ENCODE results near the gene FBP2.

DNA sequence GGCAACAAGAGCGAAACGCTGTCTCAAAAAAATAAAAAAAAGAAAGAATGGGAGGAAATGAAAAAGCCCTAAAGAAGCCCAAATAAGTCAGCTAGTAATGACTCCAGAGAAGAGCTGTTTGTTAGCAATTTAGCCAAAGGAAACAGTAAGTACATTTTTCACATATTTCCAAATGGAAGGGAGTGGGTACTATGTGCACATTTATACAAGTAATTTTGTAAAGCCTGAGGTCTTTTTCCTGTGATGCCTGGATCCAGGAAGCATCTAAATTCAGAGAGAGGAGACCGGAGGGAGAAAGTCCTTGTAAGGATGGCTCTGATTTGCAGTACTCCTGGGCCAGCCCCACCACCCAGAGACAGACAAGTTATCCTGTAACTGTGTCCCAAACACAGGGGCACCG is 31.0 kb upstream of the FBP2 start:
- no peak for TF ChIP-seq SUZ12 (IDR thresholded peaks at IDR 0.05; ENCODE audit: unreplicated experiment)
- TF ChIP-seq RELA (IDR thresholded peaks at IDR 0.05; ENCODE audit: borderline replicate concordance, partially characterized antibody): no peak
- TF ChIP-seq CEBPB (IDR thresholded peaks at IDR 0.05; ENCODE audit: borderline replicate concordance in 1 of 2, low read depth in 2 of 2, low read length in 2 of 2): no peak
- TF ChIP-seq, protein P1, sequence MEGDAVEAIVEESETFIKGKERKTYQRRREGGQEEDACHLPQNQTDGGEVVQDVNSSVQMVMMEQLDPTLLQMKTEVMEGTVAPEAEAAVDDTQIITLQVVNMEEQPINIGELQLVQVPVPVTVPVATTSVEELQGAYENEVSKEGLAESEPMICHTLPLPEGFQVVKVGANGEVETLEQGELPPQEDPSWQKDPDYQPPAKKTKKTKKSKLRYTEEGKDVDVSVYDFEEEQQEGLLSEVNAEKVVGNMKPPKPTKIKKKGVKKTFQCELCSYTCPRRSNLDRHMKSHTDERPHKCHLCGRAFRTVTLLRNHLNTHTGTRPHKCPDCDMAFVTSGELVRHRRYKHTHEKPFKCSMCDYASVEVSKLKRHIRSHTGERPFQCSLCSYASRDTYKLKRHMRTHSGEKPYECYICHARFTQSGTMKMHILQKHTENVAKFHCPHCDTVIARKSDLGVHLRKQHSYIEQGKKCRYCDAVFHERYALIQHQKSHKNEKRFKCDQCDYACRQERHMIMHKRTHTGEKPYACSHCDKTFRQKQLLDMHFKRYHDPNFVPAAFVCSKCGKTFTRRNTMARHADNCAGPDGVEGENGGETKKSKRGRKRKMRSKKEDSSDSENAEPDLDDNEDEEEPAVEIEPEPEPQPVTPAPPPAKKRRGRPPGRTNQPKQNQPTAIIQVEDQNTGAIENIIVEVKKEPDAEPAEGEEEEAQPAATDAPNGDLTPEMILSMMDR (IDR thresholded peaks at IDR 0.05 in 2 of 3, conservative IDR thresholded peaks at IDR 0.05 in 1 of 3; ENCODE audit: control insufficient read depth in 2 of 3, extremely low read depth in 1 of 3, insufficient read depth in 1 of 3, low read depth in 3 of 3, low read length in 3 of 3): no peak
- no peak for TF ChIP-seq MXI1 (IDR thresholded peaks at IDR 0.05; ENCODE audit: low read depth, low read length)
- TF ChIP-seq POU2F2 (IDR thresholded peaks at IDR 0.05; ENCODE audit: borderline replicate concordance, low read depth, low read length): no peak
- no peak for TF ChIP-seq ETV6 (conservative IDR thresholded peaks at IDR 0.05 in 1 of 2, IDR thresholded peaks at IDR 0.05 in 1 of 2; ENCODE audit: borderline replicate concordance in 1 of 2, low read depth in 1 of 2)
- TF ChIP-seq, protein P2, sequence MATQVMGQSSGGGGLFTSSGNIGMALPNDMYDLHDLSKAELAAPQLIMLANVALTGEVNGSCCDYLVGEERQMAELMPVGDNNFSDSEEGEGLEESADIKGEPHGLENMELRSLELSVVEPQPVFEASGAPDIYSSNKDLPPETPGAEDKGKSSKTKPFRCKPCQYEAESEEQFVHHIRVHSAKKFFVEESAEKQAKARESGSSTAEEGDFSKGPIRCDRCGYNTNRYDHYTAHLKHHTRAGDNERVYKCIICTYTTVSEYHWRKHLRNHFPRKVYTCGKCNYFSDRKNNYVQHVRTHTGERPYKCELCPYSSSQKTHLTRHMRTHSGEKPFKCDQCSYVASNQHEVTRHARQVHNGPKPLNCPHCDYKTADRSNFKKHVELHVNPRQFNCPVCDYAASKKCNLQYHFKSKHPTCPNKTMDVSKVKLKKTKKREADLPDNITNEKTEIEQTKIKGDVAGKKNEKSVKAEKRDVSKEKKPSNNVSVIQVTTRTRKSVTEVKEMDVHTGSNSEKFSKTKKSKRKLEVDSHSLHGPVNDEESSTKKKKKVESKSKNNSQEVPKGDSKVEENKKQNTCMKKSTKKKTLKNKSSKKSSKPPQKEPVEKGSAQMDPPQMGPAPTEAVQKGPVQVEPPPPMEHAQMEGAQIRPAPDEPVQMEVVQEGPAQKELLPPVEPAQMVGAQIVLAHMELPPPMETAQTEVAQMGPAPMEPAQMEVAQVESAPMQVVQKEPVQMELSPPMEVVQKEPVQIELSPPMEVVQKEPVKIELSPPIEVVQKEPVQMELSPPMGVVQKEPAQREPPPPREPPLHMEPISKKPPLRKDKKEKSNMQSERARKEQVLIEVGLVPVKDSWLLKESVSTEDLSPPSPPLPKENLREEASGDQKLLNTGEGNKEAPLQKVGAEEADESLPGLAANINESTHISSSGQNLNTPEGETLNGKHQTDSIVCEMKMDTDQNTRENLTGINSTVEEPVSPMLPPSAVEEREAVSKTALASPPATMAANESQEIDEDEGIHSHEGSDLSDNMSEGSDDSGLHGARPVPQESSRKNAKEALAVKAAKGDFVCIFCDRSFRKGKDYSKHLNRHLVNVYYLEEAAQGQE (IDR thresholded peaks at IDR 0.05; ENCODE audit: low read depth, low read length): no peak
- no peak for TF ChIP-seq MYC (IDR thresholded peaks at IDR 0.05; ENCODE audit: insufficient read depth, insufficient read length, insufficient replicate concordance, low read length, severe bottlenecking)
- no peak for TF ChIP-seq EZH2 (IDR thresholded peaks at IDR 0.05; ENCODE audit: borderline replicate concordance, control insufficient read depth, low read depth, low read length)
- no peak for TF ChIP-seq EGR1 (IDR thresholded peaks at IDR 0.05; ENCODE audit: borderline replicate concordance in 1 of 2, low read depth in 2 of 2, low read length in 2 of 2)
- no peak for TF ChIP-seq ZNF384 (IDR thresholded peaks at IDR 0.05; ENCODE audit: borderline replicate concordance, low read depth, low read length)
- no peak for TF ChIP-seq SMC3 (IDR thresholded peaks at IDR 0.05; ENCODE audit: borderline replicate concordance, low read length)
